ENCODE results near the gene NUDT9.

GRCh38 chr4:87476934-87477333 is 54.6 kb downstream of the NUDT9 start:
- TF ChIP-seq, protein P1, sequence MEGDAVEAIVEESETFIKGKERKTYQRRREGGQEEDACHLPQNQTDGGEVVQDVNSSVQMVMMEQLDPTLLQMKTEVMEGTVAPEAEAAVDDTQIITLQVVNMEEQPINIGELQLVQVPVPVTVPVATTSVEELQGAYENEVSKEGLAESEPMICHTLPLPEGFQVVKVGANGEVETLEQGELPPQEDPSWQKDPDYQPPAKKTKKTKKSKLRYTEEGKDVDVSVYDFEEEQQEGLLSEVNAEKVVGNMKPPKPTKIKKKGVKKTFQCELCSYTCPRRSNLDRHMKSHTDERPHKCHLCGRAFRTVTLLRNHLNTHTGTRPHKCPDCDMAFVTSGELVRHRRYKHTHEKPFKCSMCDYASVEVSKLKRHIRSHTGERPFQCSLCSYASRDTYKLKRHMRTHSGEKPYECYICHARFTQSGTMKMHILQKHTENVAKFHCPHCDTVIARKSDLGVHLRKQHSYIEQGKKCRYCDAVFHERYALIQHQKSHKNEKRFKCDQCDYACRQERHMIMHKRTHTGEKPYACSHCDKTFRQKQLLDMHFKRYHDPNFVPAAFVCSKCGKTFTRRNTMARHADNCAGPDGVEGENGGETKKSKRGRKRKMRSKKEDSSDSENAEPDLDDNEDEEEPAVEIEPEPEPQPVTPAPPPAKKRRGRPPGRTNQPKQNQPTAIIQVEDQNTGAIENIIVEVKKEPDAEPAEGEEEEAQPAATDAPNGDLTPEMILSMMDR (conservative IDR thresholded peaks at IDR 0.05; ENCODE audit: low read depth, low read length), result no peak
- no peak for TF ChIP-seq EZH2 (IDR thresholded peaks at IDR 0.05; ENCODE audit: borderline replicate concordance, low read depth, low read length, poor library complexity, severe bottlenecking)
